ENCODE results near the gene SLC22A1. TPM values are rescaled to one million over a fixed set of nuclear protein-coding genes. Genes with fewer than 3 reads are reported as not detected.

Gene SLC22A1
- total RNA-seq, 1 donor from 2014 or later = 3.2 TPM

- Histone ChIP-seq H3K4me3 (ENCODE audit: insufficient read depth, low read depth, low read length) (no peak overlapping the region), H3K9ac (ENCODE audit: low read length) (no peak overlapping the region), H3K9me3 (ENCODE audit: insufficient read depth, low read depth, low read length) (no peaks in the 10 kb centered on the region), H3K36me3 (ENCODE audit: insufficient read depth, low read length) (no peaks in the 10 kb centered on the region), H3K79me2 (ENCODE audit: insufficient read depth, low read length) (no peaks in the 10 kb centered on the region), H4K20me1 (ENCODE audit: insufficient read depth, low read length) (no peaks in the 10 kb centered on the region), H3K27me3 (ENCODE audit: insufficient read depth, low read length) (no peaks in the 10 kb centered on the region), H3K4me1 (ENCODE audit: insufficient read depth, low read length) (no peaks in the 10 kb centered on the region), H3K27ac (ENCODE audit: low read depth, low read length) (no peak overlapping the region), H3K4me2 (ENCODE audit: low read length) (no peak overlapping the region), H2AFZ (ENCODE audit: low read depth, low read length) (no peak overlapping the region)
- H3K4me1 Mint-ChIP-seq (ENCODE audit: low read depth, unreplicated experiment) = peaks cover 2% of the 10 kb centered on the region
- no peak for DNase-seq (ENCODE audit: low read depth)
- no peaks in the 10 kb centered on the region for H3K36me3 Mint-ChIP-seq (ENCODE audit: low read depth, unreplicated experiment)
- H3K27me3 Mint-ChIP-seq (ENCODE audit: low read depth, unreplicated experiment) = no peaks in the 10 kb centered on the region
- no peak overlapping the region for H3K4me3 Mint-ChIP-seq (ENCODE audit: unreplicated experiment)
- peaks cover 11% of the 10 kb centered on the region for H3K9me3 Mint-ChIP-seq (ENCODE audit: unreplicated experiment)
- no peak for FAIRE-seq
- TF ChIP-seq EZH2 (IDR thresholded peaks at IDR 0.05; ENCODE audit: insufficient read depth, low read length) = no peak
- no peak for TF ChIP-seq CTCF (IDR thresholded peaks at IDR 0.05; ENCODE audit: insufficient read depth, low read depth, low read length)
- no peak overlapping the region for H3K27ac Mint-ChIP-seq (ENCODE audit: unreplicated experiment)
Observed at GRCh38 chr6:160203953-160204352, 82.3 kb downstream of the SLC22A1 start.

GRCh38 chr6:160204710-160205109 lies 83.1 kb downstream of the SLC22A1 start:
- FAIRE-seq (no peak), DNase-seq (ENCODE audit: low read depth) (no peak)
- Histone ChIP-seq H3K4me3 (ENCODE audit: insufficient read depth, low read depth, low read length) (no peak overlapping the region), H2AFZ (ENCODE audit: low read depth, low read length) (no peak overlapping the region), H3K36me3 (ENCODE audit: insufficient read depth, low read length) (no peaks in the 10 kb centered on the region), H3K9ac (ENCODE audit: low read length) (no peak overlapping the region), H3K27ac (ENCODE audit: low read depth, low read length) (no peak overlapping the region), H3K79me2 (ENCODE audit: insufficient read depth, low read length) (no peaks in the 10 kb centered on the region), H3K27me3 (ENCODE audit: insufficient read depth, low read length) (no peaks in the 10 kb centered on the region), H3K4me2 (ENCODE audit: low read length) (no peak overlapping the region), H4K20me1 (ENCODE audit: insufficient read depth, low read length) (no peaks in the 10 kb centered on the region), H3K4me1 (ENCODE audit: insufficient read depth, low read length) (no peaks in the 10 kb centered on the region), H3K9me3 (ENCODE audit: insufficient read depth, low read depth, low read length) (no peaks in the 10 kb centered on the region)
- Mint-ChIP-seq H3K27ac (ENCODE audit: unreplicated experiment) (no peak overlapping the region), H3K4me1 (ENCODE audit: low read depth, unreplicated experiment) (no peaks in the 10 kb centered on the region), H3K4me3 (ENCODE audit: unreplicated experiment) (no peak overlapping the region), H3K36me3 (ENCODE audit: low read depth, unreplicated experiment) (no peaks in the 10 kb centered on the region), H3K9me3 (ENCODE audit: unreplicated experiment) (peaks cover 11% of the 10 kb centered on the region), H3K27me3 (ENCODE audit: low read depth, unreplicated experiment) (no peaks in the 10 kb centered on the region)
- TF ChIP-seq EZH2 (IDR thresholded peaks at IDR 0.05; ENCODE audit: insufficient read depth, low read length) (no peak), CTCF (IDR thresholded peaks at IDR 0.05; ENCODE audit: insufficient read depth, low read depth, low read length) (no peak)

- Mint-ChIP-seq H3K36me3 (ENCODE audit: low read depth, unreplicated experiment) (peaks cover 2% of the 10 kb centered on the region), H3K9me3 (ENCODE audit: unreplicated experiment) (peaks cover 16% of the 10 kb centered on the region), H3K27me3 (ENCODE audit: low read depth, unreplicated experiment) (peaks cover 2% of the 10 kb centered on the region), H3K4me3 (ENCODE audit: unreplicated experiment) (no peak overlapping the region), H3K4me1 (ENCODE audit: low read depth, unreplicated experiment) (no peaks in the 10 kb centered on the region), H3K27ac (ENCODE audit: unreplicated experiment) (no peak overlapping the region)
- no peaks in the 10 kb centered on the region for H4K20me1 ChIP-seq (ENCODE audit: insufficient read depth, low read length)
- H3K4me1 ChIP-seq (ENCODE audit: insufficient read depth, low read length) = no peaks in the 10 kb centered on the region
- TF ChIP-seq EZH2 (IDR thresholded peaks at IDR 0.05; ENCODE audit: insufficient read depth, low read length) = no peak
- no peak for TF ChIP-seq CTCF (IDR thresholded peaks at IDR 0.05; ENCODE audit: insufficient read depth, low read depth, low read length)
- no peaks in the 10 kb centered on the region for H3K79me2 ChIP-seq (ENCODE audit: insufficient read depth, low read length)
- no peak overlapping the region for H3K27ac ChIP-seq (ENCODE audit: low read depth, low read length)
- FAIRE-seq (no peak), DNase-seq (ENCODE audit: low read depth) (no peak)
- no peaks in the 10 kb centered on the region for H3K9me3 ChIP-seq (ENCODE audit: insufficient read depth, low read depth, low read length)
- no peaks in the 10 kb centered on the region for H3K36me3 ChIP-seq (ENCODE audit: insufficient read depth, low read length)
- no peak overlapping the region for H3K4me3 ChIP-seq (ENCODE audit: insufficient read depth, low read depth, low read length)
- no peak overlapping the region for H3K4me2 ChIP-seq (ENCODE audit: low read length)
- no peak overlapping the region for H3K9ac ChIP-seq (ENCODE audit: low read length)
- H3K27me3 ChIP-seq (ENCODE audit: insufficient read depth, low read length) = no peaks in the 10 kb centered on the region
- H2AFZ ChIP-seq (ENCODE audit: low read depth, low read length) = no peak overlapping the region
Observed at GRCh38 chr6:160207618-160208017, 86.0 kb downstream of the SLC22A1 start.

Other genes starting within 250 kb of the SLC22A1 start
- not detected in 2 replicates for gene MAS1, start 230.8 kb upstream of the SLC22A1 start, total RNA-seq
- gene IGF2R, start 152.7 kb upstream of the SLC22A1 start, total RNA-seq = 172 and 173 TPM in 2 replicates
- gene SLC22A2, start 137.0 kb downstream of the SLC22A1 start, total RNA-seq = not detected in 2 replicates
- gene SLC22A3, start 226.6 kb downstream of the SLC22A1 start, total RNA-seq = 0.57 and 0.89 TPM in 2 replicates

Measured in astrocyte (in vitro differentiated cells and primary cell).